ENCODE results near the gene NR1I2. TPM values are rescaled to one million over a fixed set of nuclear protein-coding genes. Genes with fewer than 3 reads are reported as not detected.

The NR1I2 gene
- total and polyA plus RNA-seq, 4 donors: 3.2 to 121 (median 48.1) TPM

DNA sequence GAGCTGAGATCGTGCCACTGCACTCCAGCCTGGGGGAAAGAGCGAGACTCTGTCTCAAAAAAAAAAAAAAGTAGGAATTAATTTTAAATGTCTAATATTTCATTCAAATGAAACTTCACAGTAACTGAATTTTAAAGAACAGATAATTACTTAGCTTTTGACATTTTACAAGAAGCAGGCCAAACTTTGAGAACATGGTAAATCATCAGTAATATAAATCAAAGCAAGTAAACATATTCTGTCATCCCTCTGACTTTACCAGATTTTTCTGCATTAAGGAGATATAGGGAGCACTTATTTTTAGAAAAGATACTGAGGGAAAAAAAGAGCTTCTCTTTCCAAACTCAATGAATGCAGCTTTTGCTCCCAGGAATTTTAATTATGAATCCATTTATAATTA lies 37.0 kb downstream of the NR1I2 start:
- H3K9me3 ChIP-seq (ENCODE audit: control insufficient read depth in 4 of 4, low read length in 3 of 4): no peaks in the 10 kb centered on the region
- no peak overlapping the region for H3K27ac ChIP-seq (ENCODE audit: low read depth in 1 of 2, low read length in 2 of 2)
- no peak for DNase-seq (ENCODE audit: low spot score)
- no peaks in the 10 kb centered on the region for H3K27me3 ChIP-seq (ENCODE audit: control insufficient read depth in 4 of 4, insufficient read depth in 4 of 4, low read length in 3 of 4)
- H3K9ac ChIP-seq (ENCODE audit: low read depth in 1 of 2, low read length in 2 of 2): no peak overlapping the region
- H3K4me3 ChIP-seq (ENCODE audit: low read depth in 1 of 3, low read length in 3 of 3): no peak overlapping the region
- peaks cover 0 to 7% (median 0%) of the 10 kb centered on the region in 4 donors for H3K4me1 ChIP-seq (ENCODE audit: control insufficient read depth in 4 of 4, insufficient read depth in 4 of 4, low read length in 3 of 4)
- H3K36me3 ChIP-seq (ENCODE audit: control insufficient read depth in 4 of 4, insufficient read depth in 3 of 4, low read depth in 1 of 4, low read length in 3 of 4): peaks cover 2 to 31% (median 14%) of the 10 kb centered on the region in 4 donors
- TF ChIP-seq, protein P1, sequence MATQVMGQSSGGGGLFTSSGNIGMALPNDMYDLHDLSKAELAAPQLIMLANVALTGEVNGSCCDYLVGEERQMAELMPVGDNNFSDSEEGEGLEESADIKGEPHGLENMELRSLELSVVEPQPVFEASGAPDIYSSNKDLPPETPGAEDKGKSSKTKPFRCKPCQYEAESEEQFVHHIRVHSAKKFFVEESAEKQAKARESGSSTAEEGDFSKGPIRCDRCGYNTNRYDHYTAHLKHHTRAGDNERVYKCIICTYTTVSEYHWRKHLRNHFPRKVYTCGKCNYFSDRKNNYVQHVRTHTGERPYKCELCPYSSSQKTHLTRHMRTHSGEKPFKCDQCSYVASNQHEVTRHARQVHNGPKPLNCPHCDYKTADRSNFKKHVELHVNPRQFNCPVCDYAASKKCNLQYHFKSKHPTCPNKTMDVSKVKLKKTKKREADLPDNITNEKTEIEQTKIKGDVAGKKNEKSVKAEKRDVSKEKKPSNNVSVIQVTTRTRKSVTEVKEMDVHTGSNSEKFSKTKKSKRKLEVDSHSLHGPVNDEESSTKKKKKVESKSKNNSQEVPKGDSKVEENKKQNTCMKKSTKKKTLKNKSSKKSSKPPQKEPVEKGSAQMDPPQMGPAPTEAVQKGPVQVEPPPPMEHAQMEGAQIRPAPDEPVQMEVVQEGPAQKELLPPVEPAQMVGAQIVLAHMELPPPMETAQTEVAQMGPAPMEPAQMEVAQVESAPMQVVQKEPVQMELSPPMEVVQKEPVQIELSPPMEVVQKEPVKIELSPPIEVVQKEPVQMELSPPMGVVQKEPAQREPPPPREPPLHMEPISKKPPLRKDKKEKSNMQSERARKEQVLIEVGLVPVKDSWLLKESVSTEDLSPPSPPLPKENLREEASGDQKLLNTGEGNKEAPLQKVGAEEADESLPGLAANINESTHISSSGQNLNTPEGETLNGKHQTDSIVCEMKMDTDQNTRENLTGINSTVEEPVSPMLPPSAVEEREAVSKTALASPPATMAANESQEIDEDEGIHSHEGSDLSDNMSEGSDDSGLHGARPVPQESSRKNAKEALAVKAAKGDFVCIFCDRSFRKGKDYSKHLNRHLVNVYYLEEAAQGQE (IDR thresholded peaks at IDR 0.05): no peak
- TF ChIP-seq, protein P2, sequence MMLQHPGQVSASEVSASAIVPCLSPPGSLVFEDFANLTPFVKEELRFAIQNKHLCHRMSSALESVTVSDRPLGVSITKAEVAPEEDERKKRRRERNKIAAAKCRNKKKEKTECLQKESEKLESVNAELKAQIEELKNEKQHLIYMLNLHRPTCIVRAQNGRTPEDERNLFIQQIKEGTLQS (IDR thresholded peaks at IDR 0.05): no peak
- TF ChIP-seq TAF1 (conservative IDR thresholded peaks at IDR 0.05) (no peak), RXRA (IDR thresholded peaks at IDR 0.05) (no peak), YY1 (IDR thresholded peaks at IDR 0.05) (no peak), HNF4G (IDR thresholded peaks at IDR 0.05) (no peak), NR2F2 (IDR thresholded peaks at IDR 0.05) (no peak), JUND (IDR thresholded peaks at IDR 0.05) (no peak)
- TF ChIP-seq, protein P3, sequence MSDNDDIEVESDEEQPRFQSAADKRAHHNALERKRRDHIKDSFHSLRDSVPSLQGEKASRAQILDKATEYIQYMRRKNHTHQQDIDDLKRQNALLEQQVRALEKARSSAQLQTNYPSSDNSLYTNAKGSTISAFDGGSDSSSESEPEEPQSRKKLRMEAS (IDR thresholded peaks at IDR 0.05): no peak
- TF ChIP-seq, protein P4, sequence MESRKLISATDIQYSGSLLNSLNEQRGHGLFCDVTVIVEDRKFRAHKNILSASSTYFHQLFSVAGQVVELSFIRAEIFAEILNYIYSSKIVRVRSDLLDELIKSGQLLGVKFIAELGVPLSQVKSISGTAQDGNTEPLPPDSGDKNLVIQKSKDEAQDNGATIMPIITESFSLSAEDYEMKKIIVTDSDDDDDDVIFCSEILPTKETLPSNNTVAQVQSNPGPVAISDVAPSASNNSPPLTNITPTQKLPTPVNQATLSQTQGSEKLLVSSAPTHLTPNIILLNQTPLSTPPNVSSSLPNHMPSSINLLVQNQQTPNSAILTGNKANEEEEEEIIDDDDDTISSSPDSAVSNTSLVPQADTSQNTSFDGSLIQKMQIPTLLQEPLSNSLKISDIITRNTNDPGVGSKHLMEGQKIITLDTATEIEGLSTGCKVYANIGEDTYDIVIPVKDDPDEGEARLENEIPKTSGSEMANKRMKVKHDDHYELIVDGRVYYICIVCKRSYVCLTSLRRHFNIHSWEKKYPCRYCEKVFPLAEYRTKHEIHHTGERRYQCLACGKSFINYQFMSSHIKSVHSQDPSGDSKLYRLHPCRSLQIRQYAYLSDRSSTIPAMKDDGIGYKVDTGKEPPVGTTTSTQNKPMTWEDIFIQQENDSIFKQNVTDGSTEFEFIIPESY (IDR thresholded peaks at IDR 0.05): no peak
- TF ChIP-seq, protein P5, sequence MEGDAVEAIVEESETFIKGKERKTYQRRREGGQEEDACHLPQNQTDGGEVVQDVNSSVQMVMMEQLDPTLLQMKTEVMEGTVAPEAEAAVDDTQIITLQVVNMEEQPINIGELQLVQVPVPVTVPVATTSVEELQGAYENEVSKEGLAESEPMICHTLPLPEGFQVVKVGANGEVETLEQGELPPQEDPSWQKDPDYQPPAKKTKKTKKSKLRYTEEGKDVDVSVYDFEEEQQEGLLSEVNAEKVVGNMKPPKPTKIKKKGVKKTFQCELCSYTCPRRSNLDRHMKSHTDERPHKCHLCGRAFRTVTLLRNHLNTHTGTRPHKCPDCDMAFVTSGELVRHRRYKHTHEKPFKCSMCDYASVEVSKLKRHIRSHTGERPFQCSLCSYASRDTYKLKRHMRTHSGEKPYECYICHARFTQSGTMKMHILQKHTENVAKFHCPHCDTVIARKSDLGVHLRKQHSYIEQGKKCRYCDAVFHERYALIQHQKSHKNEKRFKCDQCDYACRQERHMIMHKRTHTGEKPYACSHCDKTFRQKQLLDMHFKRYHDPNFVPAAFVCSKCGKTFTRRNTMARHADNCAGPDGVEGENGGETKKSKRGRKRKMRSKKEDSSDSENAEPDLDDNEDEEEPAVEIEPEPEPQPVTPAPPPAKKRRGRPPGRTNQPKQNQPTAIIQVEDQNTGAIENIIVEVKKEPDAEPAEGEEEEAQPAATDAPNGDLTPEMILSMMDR (IDR thresholded peaks at IDR 0.05; ENCODE audit: low read depth, low read length, missing input control): no peak
- WGBS: 97% methylated on average over 2 of the region's 2 CpGs

DNA sequence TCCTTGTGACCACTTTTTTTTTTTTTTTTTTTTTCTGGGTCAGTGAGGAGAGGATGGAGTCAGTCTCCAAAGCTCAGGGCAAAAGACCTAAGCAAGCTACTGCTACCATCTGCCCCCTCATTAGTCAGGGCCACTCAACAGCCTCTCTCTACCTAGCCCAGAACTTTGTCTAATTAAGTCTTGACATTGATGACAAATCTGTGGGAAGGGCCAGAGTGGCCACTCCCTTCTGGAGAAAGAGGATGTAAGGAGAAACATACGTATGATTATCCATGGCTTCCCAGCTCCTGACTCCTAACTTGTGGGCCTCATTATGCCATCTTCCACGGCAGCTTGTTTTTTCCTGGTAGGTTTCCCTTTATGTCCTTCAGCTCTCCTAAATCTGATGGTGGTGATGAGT lies 37.9 kb downstream of the NR1I2 start:
- Histone ChIP-seq H3K4me1 (ENCODE audit: control insufficient read depth in 4 of 4, insufficient read depth in 4 of 4, low read length in 3 of 4) (peaks cover 0 to 9% (median 0%) of the 10 kb centered on the region in 4 donors), H3K9ac (ENCODE audit: low read depth in 1 of 2, low read length in 2 of 2) (no peak overlapping the region), H3K9me3 (ENCODE audit: control insufficient read depth in 4 of 4, low read length in 3 of 4) (no peaks in the 10 kb centered on the region), H3K4me3 (ENCODE audit: low read depth in 1 of 3, low read length in 3 of 3) (no peak overlapping the region), H3K27ac (ENCODE audit: low read depth in 1 of 2, low read length in 2 of 2) (no peak overlapping the region), H3K27me3 (ENCODE audit: control insufficient read depth in 4 of 4, insufficient read depth in 4 of 4, low read length in 3 of 4) (no peaks in the 10 kb centered on the region), H3K36me3 (ENCODE audit: control insufficient read depth in 4 of 4, insufficient read depth in 3 of 4, low read depth in 1 of 4, low read length in 3 of 4) (peaks cover 0 to 23% (median 12%) of the 10 kb centered on the region in 4 donors)
- TF ChIP-seq NR2F2 (IDR thresholded peaks at IDR 0.05) (no peak), EGR1 (IDR thresholded peaks at IDR 0.05; ENCODE audit: low read depth in 2 of 2) (peak in 1 of 2 donors; percentile 13)
- DNase-seq (ENCODE audit: low spot score): no peak
- 81% methylated on average over 2 of the region's 2 CpGs for WGBS

Measured in liver (tissue), 9 donors.